Endothelial cell of umbilical vein (primary cell): Measurements from ENCODE around the gene MARCOL. TPM values are rescaled to one million over a fixed set of nuclear protein-coding genes. Genes with fewer than 3 reads are reported as not detected.
A peak's percentile ranks its signal among the peaks of the same experiment; 100 is the strongest.

Experiments
- Bru-seq: library from RNA; stranded (reverse); fragments of 400-500 nt; gene quantifications from one replicate; lab custom pipeline; 2021; lab: Mats Ljungman, UMichigan
- BruChase-seq, 2 experiments: library from RNA; stranded (reverse); fragments of 400-500 nt; gene quantifications; one replicate each; lab custom pipeline; 2021; lab: Mats Ljungman, UMichigan
- BruUV-seq: library from RNA; stranded (reverse); fragments of 400-500 nt; replicated peaks from 2 replicates; lab custom pipeline; 2021; lab: Mats Ljungman, UMichigan
- CTCF ChIA-PET: fragments of 300-600, 350-600 bp; sonication (Branson Sonifier 250); formaldehyde crosslinking; loops from one replicate; lab custom pipeline; 2021; ENCODE audit warnings: antibody characterized with exemption, inconsistent platforms; lab: Charles Lee
- POLR2A ChIA-PET: fragments of 300-600, 350-600 bp; sonication (Branson Sonifier 250); formaldehyde crosslinking; loops from one replicate; lab custom pipeline; 2021; ENCODE audit warnings: antibody characterized with exemption, inconsistent platforms; lab: Charles Lee
- DNase-seq: peaks from one replicate; pipeline ENCODE4 v3.0.0-alpha.2; 2011; ENCODE audit warnings: low read depth, low spot score
- FAIRE-seq: peaks from 2 replicates; lab custom pipeline; 2011; peaks lifted over from hg19 to GRCh38; lab: Jason Lieb, UNC
- H2AFZ ChIP-seq: 2 replicates; pipeline ENCODE4 v1.6.0; 2012; ENCODE audit warnings: low read depth, low read length, control low read depth, inconsistent platforms
- H3K27ac ChIP-seq: 2 replicates; pipeline ENCODE4 v1.5.1; 2011; ENCODE audit warnings: low read depth, mild to moderate bottlenecking, control low read depth, low read length, moderate library complexity; ENCODE audit not compliant: insufficient read depth
- H3K27me3 ChIP-seq, 2 experiments: 2 replicates each; pipeline versions ENCODE4 v1.6.0 to v1.6.1; 2011; ENCODE audit warnings: low read length in 2 of 2, mixed read lengths in 1 of 2; ENCODE audit not compliant: control insufficient read depth in 2 of 2, insufficient read depth in 2 of 2
- H3K36me3 ChIP-seq, 2 experiments: 2 replicates in 1 of 2; 3 replicates in 1 of 2; pipeline ENCODE4 v1.5.1; 2011; ENCODE audit warnings: low read length in 2 of 2, mild to moderate bottlenecking in 1 of 2, moderate library complexity in 1 of 2; ENCODE audit not compliant: control insufficient read depth in 2 of 2, insufficient read depth in 2 of 2; ENCODE audit errors: extremely low read depth in 1 of 2
- H3K4me1 ChIP-seq: 3 replicates; pipeline ENCODE4 v1.5.1; 2011; ENCODE audit warnings: mild to moderate bottlenecking, low read length; ENCODE audit not compliant: control insufficient read depth, insufficient read depth; ENCODE audit errors: extremely low read depth
- H3K4me2 ChIP-seq: 2 replicates; pipeline ENCODE4 v1.6.1; 2011; ENCODE audit warnings: low read length, control low read depth, mixed read lengths; ENCODE audit not compliant: insufficient read depth
- H3K4me3 ChIP-seq, 3 experiments: fragments of 200-600 bp in 1 of 3; sonication (generic), shearing (Covaris generic) in 1 of 3; replicated peaks in 1 of 3; 2 replicates each; pipeline ENCODE4 v1.5.1; 2011 to 2016; ENCODE audit warnings: control low read depth in 3 of 3, low read length in 3 of 3, mild to moderate bottlenecking in 2 of 3, inconsistent platforms in 1 of 3, low read depth in 1 of 3, moderate library complexity in 1 of 3; ENCODE audit not compliant: insufficient read depth in 1 of 3
- H3K79me2 ChIP-seq: 2 replicates; pipeline ENCODE4 v1.6.0; 2012; ENCODE audit warnings: low read length, inconsistent platforms; ENCODE audit not compliant: control insufficient read depth, insufficient read depth
- H3K9ac ChIP-seq: replicated peaks from 2 replicates; pipeline ENCODE3; 2011; ENCODE audit warnings: low read length, control low read depth; ENCODE audit not compliant: insufficient read depth; ENCODE audit errors: extremely low read depth
- H3K9me1 ChIP-seq: replicated peaks from 3 replicates; pipeline ENCODE4 v1.6.0; 2011; ENCODE audit warnings: mild to moderate bottlenecking, low read length; ENCODE audit not compliant: control insufficient read depth, insufficient read depth; ENCODE audit errors: extremely low read depth
- H3K9me3 ChIP-seq: replicated peaks from 2 replicates; pipeline ENCODE4 v1.5.1; 2012; ENCODE audit warnings: low read length, inconsistent platforms; ENCODE audit not compliant: control insufficient read depth, insufficient read depth
- H4K20me1 ChIP-seq: replicated peaks from 2 replicates; pipeline ENCODE3; 2011; ENCODE audit warnings: mild to moderate bottlenecking, low read length; ENCODE audit not compliant: control insufficient read depth, insufficient read depth; ENCODE audit errors: extremely low read depth
- CTCF ChIP-seq, 2 donors: IDR thresholded peaks; 1 replicate in 1 of 2; 2 replicates in 1 of 2; pipeline ENCODE4 v1.5.1; 2011; ENCODE audit warnings: low read length in 2 of 2, mild to moderate bottlenecking in 2 of 2, moderate library complexity in 2 of 2, control low read depth in 1 of 2, inconsistent platforms in 1 of 2, low read depth in 1 of 2; ENCODE audit not compliant: insufficient read depth in 1 of 2; ENCODE audit errors: extremely low read depth in 1 of 2
- GATA2 ChIP-seq: IDR thresholded peaks from 2 replicates; pipeline ENCODE4 v1.7.0; 2011; ENCODE audit warnings: low read depth, mild to moderate bottlenecking, moderate library complexity, mixed read lengths, low read length; ENCODE audit not compliant: insufficient read length, insufficient read depth
- JUN ChIP-seq: IDR thresholded peaks from 2 replicates; pipeline ENCODE4 v1.6.1; 2011; ENCODE audit warnings: borderline replicate concordance, low read depth; ENCODE audit not compliant: insufficient read length, insufficient read depth
- POLR2AphosphoS5 ChIP-seq: IDR thresholded peaks from 2 replicates; pipeline ENCODE4 v1.6.1; 2012; ENCODE audit warnings: low read depth, mild to moderate bottlenecking, control low read depth, low read length, moderate library complexity; ENCODE audit not compliant: insufficient read depth
- dilution Hi-C: fragments of 300-500 bp; cut with MboI; formaldehyde crosslinking; loops from one replicate; pipeline ENCODE4 v1.15.0; 2019; ENCODE audit warnings: low sequenced_read_pairs; ENCODE audit not compliant: extremely low pct_ligation_motif_present
- intact Hi-C: fragments of 100-400 bp; cut with micrococcal nuclease; formaldehyde crosslinking; loops from one replicate; pipeline ENCODE4 v1.10.0; 2022
- long read RNA-seq: library from polyadenylated mRNA; stranded (forward); transcript quantifications from one replicate; pipeline ENCODE4 v2.0.0, GENCODE V29; 2021
- polyA minus RNA-seq, 3 experiments: library from RNA; depleted of rRNA, polyadenylated mRNA; stranded (reverse); fragments of >200 nt; gene quantifications; 1 replicate in 1 of 3; 2 replicates in 2 of 3; pipeline ENCODE4 v1.2.3, GENCODE V29; 2011
- polyA plus RNA-seq, 4 experiments: library from polyadenylated mRNA; depleted of rRNA in 3 of 4; stranded (reverse) in 3 of 4; unstranded in 1 of 4; fragments of >200 nt; gene quantifications; 2 replicates each; pipeline versions ENCODE4 v1.2.1 to v1.2.3, GENCODE V29; 2011 to 2012; ENCODE audit warnings: missing spikeins in 1 of 4
- total RNA-seq: library from RNA; stranded (reverse); gene quantifications from 2 replicates; pipeline ENCODE4 v1.2.3, GENCODE V29; 2021

Gene MARCOL
- total RNA-seq = not detected in 2 replicates
- polyA plus RNA-seq = not detected in 2 replicates
- polyA plus RNA-seq (2011; cell fraction: cytosol; rRNA removed) = not detected in 2 replicates
- not detected in 2 replicates for polyA plus RNA-seq (2011; cell fraction: nucleus; rRNA removed)
- polyA plus RNA-seq (2012) = not detected in 2 replicates
- polyA minus RNA-seq = not detected in 2 replicates
- 11.4 TPM for polyA minus RNA-seq (2011; cell fraction: cytosol; rRNA and poly(A)+ RNA removed)
- not detected in 2 replicates for polyA minus RNA-seq (2011; cell fraction: nucleus; rRNA and poly(A)+ RNA removed)
- Bru-seq, nascent RNA = percentile 2 among the genes with signal in this experiment
- BruChase-seq, experiment 1, labeled RNA remaining after a 6-hour chase = not detected
- BruChase-seq, experiment 2, labeled RNA remaining after a 2-hour chase = not detected
- long read RNA-seq = 0 reads

- DNase-seq (no peak), FAIRE-seq (no peak)
- Histone ChIP-seq H3K9ac (no peak within 1 kb of the TSS), H3K9me1 (no peaks in the 10 kb centered on the region), H3K27ac (no peak within 1 kb of the TSS), H3K27me3 (no peaks in the 10 kb centered on the region), H3K4me1 (no peaks in the 10 kb centered on the region), H2AFZ (no peak within 1 kb of the TSS), H3K4me2 (no peak within 1 kb of the TSS), H3K9me3 (no peaks in the 10 kb centered on the region), H3K4me3 (no peak within 1 kb of the TSS), H3K36me3 (no peaks in the 10 kb centered on the region), H4K20me1 (no peaks in the 10 kb centered on the region), H3K79me2 (no peaks in the 10 kb centered on the region)
- TF ChIP-seq CTCF (IDR thresholded peaks at IDR 0.05; ENCODE audit: extremely low read depth in 1 of 2, insufficient read depth in 1 of 2, low read depth in 1 of 2, low read length in 2 of 2) = no peak
- no peak for TF ChIP-seq GATA2
- TF ChIP-seq JUN = no peak
- TF ChIP-seq POLR2AphosphoS5 = no peak
- intact Hi-C loops (no loop called here), dilution Hi-C loops (no loop called here)
- ChIA-PET CTCF (interaction anchor here (0.9 to 1.6 kb wide), 2 partner anchors 11 to 44 kb away, joined by 3 read pairs; no protein-coding TSS in a partner anchor), POLR2A (no interaction called here)
- no TSS peak for BruUV-seq
Observed at GRCh38 chr5:148238418-148238794, at the start of gene MARCOL. Gene MARCOL (plus strand): TSS chr5:148238525. CDS start chr5:148238598, 73 bp downstream.
